ENCODE results near the gene STK10.

- TF ChIP-seq CTCF (IDR thresholded peaks at IDR 0.05) (no peak), POLR2A (IDR thresholded peaks at IDR 0.05) (no peak), EP300 (IDR thresholded peaks at IDR 0.05) (no peak), POLR2AphosphoS5 (IDR thresholded peaks at IDR 0.05) (no peak)
Measured at GRCh38 chr5:172078726-172079345, 109.2 kb downstream of the STK10 start.
